ENCODE measurements around the gene EPHA2. TPM values are rescaled to one million over a fixed set of nuclear protein-coding genes. Genes with fewer than 3 reads are reported as not detected.
A peak's percentile ranks its signal among the peaks of the same experiment; 100 is the strongest.

The EPHA2 gene
- total RNA-seq, 1 donor from 2014 or later, result 76.3 TPM

GRCh38 chr1:16195518-16195905 lies 39.6 kb upstream of the EPHA2 start:
- Mint-ChIP-seq H3K4me3 (no peak overlapping the region), H3K27me3 (ENCODE audit: low read depth) (no peaks in the 10 kb centered on the region), H3K4me1 (peaks cover 2% of the 10 kb centered on the region), H3K9me3 (no peaks in the 10 kb centered on the region), H3K27ac (no peak overlapping the region), H3K36me3 (peaks cover 19% of the 10 kb centered on the region)
- no peak for TF ChIP-seq CTCF (IDR thresholded peaks at IDR 0.05; ENCODE audit: unreplicated experiment)
- DNase-seq (ENCODE audit: low spot score in 2 of 2, unreplicated experiment in 2 of 2), result no peak

- Mint-ChIP-seq H3K9me3 (no peaks in the 10 kb centered on the region), H3K4me1 (peaks cover 6% of the 10 kb centered on the region), H3K27ac (no peak overlapping the region), H3K36me3 (peaks cover 5% of the 10 kb centered on the region), H3K27me3 (ENCODE audit: low read depth) (no peaks in the 10 kb centered on the region), H3K4me3 (no peak overlapping the region)
- DNase-seq (ENCODE audit: low spot score in 2 of 2, unreplicated experiment in 2 of 2), result no peak
- TF ChIP-seq CTCF (IDR thresholded peaks at IDR 0.05; ENCODE audit: unreplicated experiment), result no peak
Observed at GRCh38 chr1:16191916-16192546, 36.2 kb upstream of the EPHA2 start.

GRCh38 chr1:16191309-16191708 lies 35.4 kb upstream of the EPHA2 start:
- TF ChIP-seq CTCF (IDR thresholded peaks at IDR 0.05; ENCODE audit: unreplicated experiment), result no peak
- no peaks in the 10 kb centered on the region for H3K9me3 Mint-ChIP-seq
- H3K4me1 Mint-ChIP-seq, result peaks cover 6% of the 10 kb centered on the region
- H3K27me3 Mint-ChIP-seq (ENCODE audit: low read depth), result no peaks in the 10 kb centered on the region
- peaks cover under 1% of the 10 kb centered on the region for H3K36me3 Mint-ChIP-seq
- no peak overlapping the region for H3K4me3 Mint-ChIP-seq
- DNase-seq (ENCODE audit: low spot score in 2 of 2, unreplicated experiment in 2 of 2), result no peak
- H3K27ac Mint-ChIP-seq, result no peak overlapping the region

GRCh38 chr1:16189921-16190621 lies 34.2 kb upstream of the EPHA2 start:
- no peak for DNase-seq (ENCODE audit: low spot score in 2 of 2, unreplicated experiment in 2 of 2)
- no peak overlapping the region for H3K27ac Mint-ChIP-seq
- no peaks in the 10 kb centered on the region for H3K27me3 Mint-ChIP-seq (ENCODE audit: low read depth)
- H3K36me3 Mint-ChIP-seq, result no peaks in the 10 kb centered on the region
- peaks cover 6% of the 10 kb centered on the region for H3K4me1 Mint-ChIP-seq
- H3K9me3 Mint-ChIP-seq, result no peaks in the 10 kb centered on the region
- H3K4me3 Mint-ChIP-seq, result no peak overlapping the region
- no peak for TF ChIP-seq CTCF (IDR thresholded peaks at IDR 0.05; ENCODE audit: unreplicated experiment)

- DNase-seq (ENCODE audit: low spot score in 2 of 2, unreplicated experiment in 2 of 2), result no peak
- Mint-ChIP-seq H3K36me3 (no peaks in the 10 kb centered on the region), H3K9me3 (no peaks in the 10 kb centered on the region), H3K4me3 (no peak overlapping the region), H3K27me3 (ENCODE audit: low read depth) (no peaks in the 10 kb centered on the region), H3K27ac (peak overlapping the region; percentile 11), H3K4me1 (peaks cover 8% of the 10 kb centered on the region)
- TF ChIP-seq CTCF (IDR thresholded peaks at IDR 0.05; ENCODE audit: unreplicated experiment), result no peak
Observed at GRCh38 chr1:16189003-16189402, 33.1 kb upstream of the EPHA2 start.
